Trophoblast cell (in vitro differentiated cells and primary cell): ENCODE measurements around the gene MEX3D.
A peak's percentile ranks its signal among the peaks of the same experiment; 100 is the strongest.

ENCODE experiments used
- DNase-seq, 2 donors: peaks; one replicate each; pipeline ENCODE4 v3.0.0-alpha.2; 2016
- H2AFZ ChIP-seq: 2 replicates; pipeline ENCODE4 v1.6.1; 2013; ENCODE audit warnings: low read length, moderate library complexity, mild to moderate bottlenecking; ENCODE audit not compliant: insufficient read depth, poor library complexity
- H2AK5ac ChIP-seq: 2 replicates; pipeline ENCODE4 v1.6.1; 2013; ENCODE audit warnings: mild to moderate bottlenecking, low read length
- H2BK120ac ChIP-seq: 2 replicates; pipeline ENCODE4 v1.6.1; 2013; ENCODE audit warnings: low read length, mild to moderate bottlenecking, moderate library complexity; ENCODE audit not compliant: insufficient read depth, poor library complexity
- H2BK12ac ChIP-seq: 2 replicates; pipeline ENCODE4 v1.6.1; 2013; ENCODE audit warnings: mild to moderate bottlenecking, low read length, moderate library complexity
- H2BK5ac ChIP-seq: 2 replicates; pipeline ENCODE4 v1.6.1; 2013; ENCODE audit warnings: low read length, low read depth, moderate library complexity, mild to moderate bottlenecking; ENCODE audit not compliant: poor library complexity
- H3K14ac ChIP-seq: 2 replicates; pipeline ENCODE4 v1.6.1; 2013; ENCODE audit warnings: mild to moderate bottlenecking, low read length
- H3K18ac ChIP-seq: 2 replicates; pipeline ENCODE4 v1.6.1; 2013; ENCODE audit warnings: mild to moderate bottlenecking, low read length
- H3K23ac ChIP-seq: 2 replicates; pipeline ENCODE4 v1.6.1; 2013; ENCODE audit warnings: low read length
- H3K27ac ChIP-seq: 2 replicates; pipeline ENCODE4 v1.5.1; 2013; ENCODE audit warnings: low read depth, mild to moderate bottlenecking, inconsistent platforms, low read length, moderate library complexity
- H3K27me3 ChIP-seq: 2 replicates; pipeline ENCODE4 v1.6.1; 2013; ENCODE audit warnings: inconsistent platforms, mild to moderate bottlenecking, low read length, moderate library complexity; ENCODE audit not compliant: insufficient read depth
- H3K36me3 ChIP-seq, 2 experiments: 1 replicate in 1 of 2; 2 replicates in 1 of 2; pipeline ENCODE4 v1.6.1; 2013; ENCODE audit warnings: low read length in 2 of 2, mild to moderate bottlenecking in 2 of 2, moderate library complexity in 1 of 2; ENCODE audit not compliant: insufficient read depth in 2 of 2, control insufficient read depth in 1 of 2
- H3K4ac ChIP-seq: 2 replicates; pipeline ENCODE4 v1.6.1; 2013; ENCODE audit warnings: low read depth, mild to moderate bottlenecking, low read length, moderate library complexity
- H3K4me1 ChIP-seq, 2 experiments: 1 replicate in 1 of 2; 2 replicates in 1 of 2; pipeline ENCODE4 v1.6.1; 2013; ENCODE audit warnings: low read length in 2 of 2, mild to moderate bottlenecking in 2 of 2, moderate library complexity in 1 of 2; ENCODE audit not compliant: insufficient read depth in 2 of 2, control insufficient read depth in 1 of 2
- H3K4me2 ChIP-seq: 2 replicates; pipeline ENCODE4 v1.6.1; 2013; ENCODE audit warnings: inconsistent platforms, mild to moderate bottlenecking, low read length, moderate library complexity
- H3K4me3 ChIP-seq: 2 replicates; pipeline ENCODE4 v1.5.1; 2013; ENCODE audit warnings: mild to moderate bottlenecking, low read depth, low read length, inconsistent platforms
- H3K79me1 ChIP-seq: one replicate; pipeline ENCODE4 v1.6.1; 2013; ENCODE audit warnings: low read length
- H3K79me2 ChIP-seq: 2 replicates; pipeline ENCODE4 v1.6.1; 2013; ENCODE audit warnings: low read length, mild to moderate bottlenecking; ENCODE audit not compliant: control insufficient read depth, insufficient read depth, poor library complexity
- H3K9ac ChIP-seq: 2 replicates; pipeline ENCODE4 v1.6.1; 2013; ENCODE audit warnings: mild to moderate bottlenecking, low read length
- H3K9me3 ChIP-seq: 2 replicates; pipeline ENCODE4 v1.6.1; 2013; ENCODE audit warnings: low read depth, mild to moderate bottlenecking, control low read depth, inconsistent platforms, low read length; ENCODE audit not compliant: insufficient read depth
- H4K12ac ChIP-seq: 2 replicates; pipeline ENCODE4 v1.6.1; 2013; ENCODE audit warnings: low read depth, mild to moderate bottlenecking, low read length, moderate library complexity
- H4K8ac ChIP-seq: 2 replicates; pipeline ENCODE4 v1.6.1; 2013; ENCODE audit warnings: low read depth, mild to moderate bottlenecking, low read length, moderate library complexity
- H4K91ac ChIP-seq: one replicate; pipeline ENCODE4 v1.6.1; 2013; ENCODE audit warnings: low read depth, mild to moderate bottlenecking, low read length, moderate library complexity
- WGBS: extraction: QIAGEN DNeasy Blood & Tissue Kit; methylation state at CpG from one replicate; pipeline ENCODE4 v1.1.7; 2013; ENCODE audit warnings: missing lambda C conversion rate; ENCODE audit not compliant: insufficient read length, insufficient coverage; ENCODE audit errors: extremely low coverage; 5-methylcytosine and 5-hydroxymethylcytosine counted together

The MEX3D gene

DNA sequence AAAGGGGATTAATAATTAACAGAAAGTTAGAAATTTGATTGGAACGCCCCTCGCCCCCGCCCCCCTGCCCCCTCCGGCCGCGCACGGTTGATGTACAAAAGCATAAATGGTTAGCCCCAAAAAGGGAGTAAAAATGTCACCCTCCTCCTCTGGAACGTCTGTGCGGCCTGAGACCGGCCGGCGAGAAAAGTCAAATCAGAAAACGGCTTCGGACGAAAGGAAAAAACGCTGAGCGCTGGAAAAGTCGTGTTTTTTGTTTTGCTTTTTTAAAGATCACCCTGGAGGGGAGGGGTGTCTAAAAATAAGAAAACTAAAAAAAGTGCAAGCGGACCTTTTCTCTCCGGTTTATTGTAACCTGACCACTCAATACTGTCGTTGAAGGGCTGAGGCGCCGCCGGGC is 13.2 kb downstream of the MEX3D start:
- Histone ChIP-seq H3K23ac (no peak overlapping the region), H3K14ac (no peak overlapping the region), H3K18ac (no peak overlapping the region), H3K27me3 (no peaks in the 10 kb centered on the region), H3K9me3 (peaks cover 6% of the 10 kb centered on the region), H3K36me3 (peaks cover 38 to 40% of the 10 kb centered on the region in 2 experiments), H4K91ac (no peak overlapping the region), H2BK12ac (no peak overlapping the region), H4K8ac (no peak overlapping the region), H2AK5ac (no peak overlapping the region), H3K4me1 (no peaks in the 10 kb centered on the region), H3K4me2 (no peak overlapping the region), H2BK120ac (no peak overlapping the region), H3K9ac (no peak overlapping the region), H3K27ac (no peak overlapping the region), H4K12ac (no peak overlapping the region), H3K79me1 (no peaks in the 10 kb centered on the region), H3K4ac (no peak overlapping the region), H2AFZ (no peak overlapping the region), H3K79me2 (peaks cover 1% of the 10 kb centered on the region), H2BK5ac (no peak overlapping the region), H3K4me3 (no peak overlapping the region)
- no peak for DNase-seq
- no CpG with 5 or more reads among the region's 24 CpGs for WGBS

DNA sequence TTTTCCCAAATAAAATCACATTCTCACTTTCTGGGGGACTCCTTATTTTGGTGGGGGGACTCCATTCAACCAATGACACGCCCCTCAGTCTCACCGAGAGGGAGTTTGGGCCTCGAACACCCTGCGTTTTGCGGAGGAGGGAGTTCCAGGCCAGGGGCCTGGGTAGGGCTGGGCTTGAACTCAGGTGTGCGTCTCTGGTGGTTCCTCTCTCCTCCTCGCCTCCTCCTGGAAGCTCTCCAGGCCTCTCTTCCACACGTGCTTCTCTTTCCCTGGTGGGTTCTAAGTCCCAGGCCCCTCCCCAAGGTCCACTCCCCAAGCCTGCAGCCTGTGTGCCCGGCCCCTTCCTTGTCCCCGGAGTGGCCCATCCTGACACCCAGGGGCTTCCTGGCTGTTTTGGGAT is 14.7 kb downstream of the MEX3D start:
- Histone ChIP-seq H3K18ac (no peak overlapping the region), H3K27me3 (no peaks in the 10 kb centered on the region), H4K8ac (no peak overlapping the region), H2AFZ (no peak overlapping the region), H3K23ac (no peak overlapping the region), H3K14ac (no peak overlapping the region), H3K4ac (no peak overlapping the region), H3K27ac (no peak overlapping the region), H2BK5ac (no peak overlapping the region), H3K4me2 (no peak overlapping the region), H2BK12ac (no peak overlapping the region), H2AK5ac (no peak overlapping the region), H2BK120ac (no peak overlapping the region), H4K91ac (no peak overlapping the region), H3K9me3 (peaks cover 9% of the 10 kb centered on the region), H4K12ac (no peak overlapping the region), H3K4me1 (no peaks in the 10 kb centered on the region), H3K79me2 (no peaks in the 10 kb centered on the region), H3K9ac (no peak overlapping the region), H3K36me3 (peaks cover 30 to 32% of the 10 kb centered on the region in 2 experiments), H3K4me3 (no peak overlapping the region), H3K79me1 (no peaks in the 10 kb centered on the region)
- WGBS: no CpG with 5 or more reads among the region's 10 CpGs
- DNase-seq: no peak

DNA sequence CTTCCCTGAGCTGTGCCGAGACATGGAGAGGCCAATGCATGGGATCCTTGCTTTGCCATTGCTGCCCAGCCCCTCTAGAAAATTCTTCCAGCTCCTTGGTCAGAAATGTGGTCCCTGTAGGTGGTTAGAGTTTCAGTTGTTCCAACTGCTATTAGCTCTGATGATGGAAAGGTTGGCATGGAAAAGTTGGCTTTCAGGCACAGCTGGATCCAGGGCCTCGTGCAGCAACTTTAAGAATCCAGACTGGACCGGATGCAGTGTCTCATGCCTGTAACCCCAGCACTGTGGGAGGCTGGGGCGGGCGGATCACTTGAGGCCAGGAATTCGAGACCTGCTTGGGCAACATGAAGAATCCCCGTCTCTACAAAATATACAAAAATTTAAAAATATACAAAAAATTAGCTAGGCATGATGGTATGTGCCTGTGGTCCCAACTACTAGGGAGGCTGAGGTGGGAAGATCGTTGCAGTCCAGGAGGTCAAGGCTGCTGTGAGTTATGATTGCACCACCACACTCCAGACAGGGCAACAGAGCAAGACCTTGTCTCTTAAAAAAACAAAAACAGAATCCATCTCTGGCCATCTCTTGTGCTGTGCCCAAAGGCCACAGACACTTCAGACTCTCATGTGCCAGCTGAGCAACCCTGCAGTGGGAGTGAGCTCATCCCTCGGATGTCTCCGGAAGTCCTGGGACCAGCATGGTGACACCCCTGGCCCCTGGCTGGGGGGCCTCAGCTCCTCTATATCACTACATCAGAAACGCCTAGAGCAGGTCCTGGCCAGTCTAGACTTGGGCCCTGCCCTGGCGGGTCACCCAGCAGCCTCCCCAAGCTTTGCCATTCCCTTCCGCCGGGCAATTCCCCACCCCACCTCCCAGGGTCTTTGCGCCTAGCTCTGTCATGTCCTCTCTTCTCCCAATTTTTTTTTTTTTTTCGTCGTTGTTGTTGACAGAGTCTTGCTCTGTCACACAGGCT is 16.8 kb downstream of the MEX3D start:
- H4K12ac ChIP-seq: no peak overlapping the region
- H3K18ac ChIP-seq: no peak overlapping the region
- H3K9me3 ChIP-seq: peaks cover 9% of the 10 kb centered on the region
- no peak overlapping the region for H3K23ac ChIP-seq
- no peak overlapping the region for H3K4me2 ChIP-seq
- H3K4me3 ChIP-seq: no peak overlapping the region
- H2BK12ac ChIP-seq: no peak overlapping the region
- H3K36me3 ChIP-seq: peaks cover 19 to 21% of the 10 kb centered on the region in 2 experiments
- no peak overlapping the region for H2AFZ ChIP-seq
- H3K79me1 ChIP-seq: no peaks in the 10 kb centered on the region
- no peaks in the 10 kb centered on the region for H3K27me3 ChIP-seq
- DNase-seq: peak; percentile 72 to 82
- H2BK5ac ChIP-seq: no peak overlapping the region
- no peak overlapping the region for H3K4ac ChIP-seq
- peaks cover 0 to 2% of the 10 kb centered on the region in 2 experiments for H3K4me1 ChIP-seq
- no peak overlapping the region for H2BK120ac ChIP-seq
- no peak overlapping the region for H4K91ac ChIP-seq
- H3K27ac ChIP-seq: no peak overlapping the region
- H3K9ac ChIP-seq: no peak overlapping the region
- H2AK5ac ChIP-seq: no peak overlapping the region
- no peak overlapping the region for H4K8ac ChIP-seq
- no peak overlapping the region for H3K14ac ChIP-seq
- WGBS: no CpG with 5 or more reads among the region's 17 CpGs
- H3K79me2 ChIP-seq: no peaks in the 10 kb centered on the region

DNA sequence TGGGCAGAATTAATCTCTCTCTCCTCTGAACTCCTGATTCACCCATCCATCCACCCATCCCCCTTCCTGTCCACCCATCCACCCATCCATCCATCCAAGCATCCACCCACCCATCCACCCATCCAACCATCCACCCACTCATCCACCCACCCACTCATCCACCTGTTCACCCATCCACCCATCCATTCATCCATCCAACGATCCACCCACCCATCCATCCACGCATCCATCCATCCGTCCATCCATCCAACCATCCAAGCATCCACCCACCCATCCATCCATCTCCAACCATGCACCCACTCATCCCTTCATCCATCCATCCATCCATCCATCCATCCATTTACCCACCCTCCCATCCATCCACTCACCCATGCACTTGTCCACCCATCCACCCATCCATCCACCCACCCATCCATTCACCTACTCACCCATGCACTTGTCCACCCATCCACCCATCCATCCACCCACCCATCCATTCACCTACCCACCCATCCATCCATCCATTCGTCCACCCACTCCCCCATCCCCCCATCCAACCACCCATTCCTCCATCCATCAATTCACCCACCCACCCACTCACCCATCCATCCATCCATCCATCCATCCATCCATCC is 18.7 kb downstream of the MEX3D start:
- Histone ChIP-seq H2AFZ (no peak overlapping the region), H3K79me2 (no peaks in the 10 kb centered on the region), H2BK120ac (no peak overlapping the region), H3K14ac (no peak overlapping the region), H3K27ac (no peak overlapping the region), H2BK12ac (no peak overlapping the region), H3K18ac (no peak overlapping the region), H3K9ac (no peak overlapping the region), H3K27me3 (no peaks in the 10 kb centered on the region), H4K12ac (no peak overlapping the region), H3K4ac (no peak overlapping the region), H3K4me1 (peaks cover 0 to 3% of the 10 kb centered on the region in 2 experiments), H3K79me1 (no peaks in the 10 kb centered on the region), H3K23ac (no peak overlapping the region), H4K8ac (no peak overlapping the region), H4K91ac (no peak overlapping the region), H3K36me3 (peaks cover 5 to 6% of the 10 kb centered on the region in 2 experiments), H2AK5ac (no peak overlapping the region), H3K4me2 (no peak overlapping the region), H2BK5ac (no peak overlapping the region), H3K4me3 (peak overlapping the region; percentile 28), H3K9me3 (peaks cover 9% of the 10 kb centered on the region)
- WGBS: 100% methylated on average over 3 of the region's 4 CpGs
- no peak for DNase-seq
